ENCODE measurements around the gene HAND1. TPM values are rescaled to one million over a fixed set of nuclear protein-coding genes. Genes with fewer than 3 reads are reported as not detected.

Gene HAND1
- total RNA-seq, 2 experiments from 2014 or later: not detected

- ChIA-PET CTCF (no interaction called here), POLR2A (no interaction called here)
- peak overlapping the region; percentile 21 for H3K4me3 Mint-ChIP-seq
- peaks cover 58% of the 10 kb centered on the region for H3K4me1 Mint-ChIP-seq (ENCODE audit: low read depth)
- peaks cover 89 to 100% of the 10 kb centered on the region in 2 experiments for H3K27me3 ChIP-seq (ENCODE audit: control insufficient read depth in 1 of 2, insufficient read depth in 2 of 2, low read length in 2 of 2)
- no peak overlapping the region for H3K4me3 ChIP-seq (ENCODE audit: low read length)
- peaks cover 63% of the 10 kb centered on the region for H3K4me1 ChIP-seq (ENCODE audit: insufficient read depth, low read length)
- H3K9me3 Mint-ChIP-seq: no peaks in the 10 kb centered on the region
- no peak for TF ChIP-seq CTCF (IDR thresholded peaks at IDR 0.05)
- H3K27me3 Mint-ChIP-seq: peaks cover 90% of the 10 kb centered on the region
- peaks cover 0 to 35% of the 10 kb centered on the region in 2 experiments for H3K9me3 ChIP-seq (ENCODE audit: control insufficient read depth in 1 of 2, insufficient read depth in 1 of 2, low read length in 2 of 2)
- intact Hi-C loops (cut with DNase I, micrococcal nuclease): loop anchor here in 1 of 2 experiments (10.0 kb wide), 1 partner anchor 165 kb away; no protein-coding TSS in a partner anchor
- H3K27ac ChIP-seq (ENCODE audit: low read depth in 1 of 2, low read length in 2 of 2): no peak overlapping the region
- ATAC-seq (ENCODE audit: poor library complexity) (no peak), DNase-seq (peak in 1 of 14 experiments; percentile 31)
- no peaks in the 10 kb centered on the region for H3K36me3 Mint-ChIP-seq (ENCODE audit: low read depth)
- H3K36me3 ChIP-seq (ENCODE audit: insufficient read depth, low read length): no peaks in the 10 kb centered on the region
- H3K27ac Mint-ChIP-seq: no peak overlapping the region
Observed at GRCh38 chr5:154479944-154480750, 2.1 kb upstream of the HAND1 start.

GRCh38 chr5:154479160-154479943 lies 1.3 kb upstream of the HAND1 start:
- Mint-ChIP-seq H3K36me3 (ENCODE audit: low read depth) (no peaks in the 10 kb centered on the region), H3K9me3 (no peaks in the 10 kb centered on the region), H3K4me3 (no peak overlapping the region), H3K4me1 (ENCODE audit: low read depth) (peaks cover 63% of the 10 kb centered on the region), H3K27ac (no peak overlapping the region), H3K27me3 (peaks cover 90% of the 10 kb centered on the region)
- POLR2A ChIA-PET: no interaction called here
- no peak for ATAC-seq (ENCODE audit: poor library complexity)
- no peak for DNase-seq
- H3K4me3 ChIP-seq (ENCODE audit: low read length): no peak overlapping the region
- CTCF ChIA-PET: no interaction called here
- peaks cover 90 to 100% of the 10 kb centered on the region in 2 experiments for H3K27me3 ChIP-seq (ENCODE audit: control insufficient read depth in 1 of 2, insufficient read depth in 2 of 2, low read length in 2 of 2)
- peaks cover 0 to 35% of the 10 kb centered on the region in 2 experiments for H3K9me3 ChIP-seq (ENCODE audit: control insufficient read depth in 1 of 2, insufficient read depth in 1 of 2, low read length in 2 of 2)
- intact Hi-C loops (cut with DNase I, micrococcal nuclease): loop anchor here in 1 of 2 experiments (10.0 kb wide), 1 partner anchor 165 kb away; no protein-coding TSS in a partner anchor
- no peaks in the 10 kb centered on the region for H3K36me3 ChIP-seq (ENCODE audit: insufficient read depth, low read length)
- peaks cover 70% of the 10 kb centered on the region for H3K4me1 ChIP-seq (ENCODE audit: insufficient read depth, low read length)
- no peak for TF ChIP-seq CTCF (IDR thresholded peaks at IDR 0.05)
- no peak overlapping the region for H3K27ac ChIP-seq (ENCODE audit: low read depth in 1 of 2, low read length in 2 of 2)

- no peak overlapping the region for H3K27ac Mint-ChIP-seq
- H3K27me3 Mint-ChIP-seq: peaks cover 90% of the 10 kb centered on the region
- no peak for TF ChIP-seq CTCF (IDR thresholded peaks at IDR 0.05)
- ChIA-PET POLR2A (no interaction called here), CTCF (no interaction called here)
- no peak for ATAC-seq (ENCODE audit: poor library complexity)
- no peak overlapping the region for H3K4me3 ChIP-seq (ENCODE audit: low read length)
- no peak overlapping the region for H3K4me3 Mint-ChIP-seq
- intact Hi-C loops (cut with DNase I, micrococcal nuclease): loop anchor here in 1 of 2 experiments (10.0 kb wide), 1 partner anchor 166 kb away; no protein-coding TSS in a partner anchor
- peaks cover 70% of the 10 kb centered on the region for H3K4me1 ChIP-seq (ENCODE audit: insufficient read depth, low read length)
- H3K4me1 Mint-ChIP-seq (ENCODE audit: low read depth): peaks cover 63% of the 10 kb centered on the region
- peaks cover 90 to 100% of the 10 kb centered on the region in 2 experiments for H3K27me3 ChIP-seq (ENCODE audit: control insufficient read depth in 1 of 2, insufficient read depth in 2 of 2, low read length in 2 of 2)
- no peak for DNase-seq
- no peak overlapping the region for H3K27ac ChIP-seq (ENCODE audit: low read depth in 1 of 2, low read length in 2 of 2)
- H3K36me3 ChIP-seq (ENCODE audit: insufficient read depth, low read length): no peaks in the 10 kb centered on the region
- no peaks in the 10 kb centered on the region for H3K9me3 Mint-ChIP-seq
- H3K36me3 Mint-ChIP-seq (ENCODE audit: low read depth): no peaks in the 10 kb centered on the region
- peaks cover 0 to 37% of the 10 kb centered on the region in 2 experiments for H3K9me3 ChIP-seq (ENCODE audit: control insufficient read depth in 1 of 2, insufficient read depth in 1 of 2, low read length in 2 of 2)
Observed at GRCh38 chr5:154478752-154479159, 729 bp upstream of the HAND1 start.

Data from CD4-positive, alpha-beta T cell (primary cell).